ENCODE results near the gene OR4C3.
"Not testable (repeated sequence)": the region's sequence is repeated elsewhere in the genome, so short reads cannot be mapped to it uniquely, and the experiment has no call there.

The OR4C3 gene

GRCh38 chr11:48324620-48325019 lies at the start of gene OR4C3:
TSS of gene OR4C3 (plus strand) at chr11:48324920. CDS start at chr11:48325022, 102 bp downstream.
- not testable (repeated sequence) for DNase-seq (ENCODE audit: low read depth)

- DNase-seq (ENCODE audit: low read depth) = no peak
Measured at GRCh38 chr11:48305923-48306322, 18.8 kb upstream of the OR4C3 start, which contains the start of gene OR4S1. TSS of gene OR4S1 (plus strand) at chr11:48306223. CDS start at chr11:48306223, 0 bp downstream.

- DNase-seq (ENCODE audit: low read depth) = peak; percentile 15
Measured at GRCh38 chr11:48307760-48308386, 16.8 kb upstream of the OR4C3 start.

GRCh38 chr11:48313590-48313989 lies 11.1 kb upstream of the OR4C3 start:
- not testable (repeated sequence) for DNase-seq (ENCODE audit: low read depth)

GRCh38 chr11:48319813-48320212 lies 4.9 kb upstream of the OR4C3 start:
- DNase-seq (ENCODE audit: low read depth) = not testable (repeated sequence)

GRCh38 chr11:48341466-48341865 lies 16.7 kb downstream of the OR4C3 start:
- no peak for DNase-seq (ENCODE audit: low read depth)

- DNase-seq (ENCODE audit: low read depth) = not testable (repeated sequence)
Measured at GRCh38 chr11:48342505-48342904, 17.8 kb downstream of the OR4C3 start.

GRCh38 chr11:48346286-48346685 lies 21.6 kb downstream of the OR4C3 start:
- DNase-seq (ENCODE audit: low read depth) = not testable (repeated sequence)

GRCh38 chr11:48354013-48354412 lies 29.3 kb downstream of the OR4C3 start:
- no peak for DNase-seq (ENCODE audit: low read depth)

GRCh38 chr11:48354677-48355076 lies 30.0 kb downstream of the OR4C3 start:
- DNase-seq (ENCODE audit: low read depth) = no peak

GRCh38 chr11:48361289-48361688 lies 36.6 kb downstream of the OR4C3 start:
- peak; percentile 15 for DNase-seq (ENCODE audit: low read depth)

- DNase-seq (ENCODE audit: low read depth) = no peak
Measured at GRCh38 chr11:48366365-48366764, 41.6 kb downstream of the OR4C3 start, which contains the start of gene OR4C5. TSS of gene OR4C5 (minus strand) at chr11:48366465. CDS start at chr11:48366465, 0 bp downstream.

Measured in CMK (cell line).